ENCODE measurements around the gene CIDEC. TPM values are rescaled to one million over a fixed set of nuclear protein-coding genes. Genes with fewer than 3 reads are reported as not detected.
A peak's percentile ranks its signal among the peaks of the same experiment; 100 is the strongest.

The CIDEC gene
- total and polyA plus RNA-seq, 2 of the 13 experiments (the other 11 are each of a cell fraction or from before 2014, with no cell fraction given) = 2.5 to 10.4 TPM

GRCh38 chr3:9898467-9899241, 18.6 kb upstream of the CIDEC start (continued):
- peak; percentile 23; the same call in 1 of the 2 replicates for TF ChIP-seq SAP130 (CRISPR knock-in tag; IDR thresholded peaks at IDR 0.05; ENCODE audit: low read depth)
- TF ChIP-seq FOXP4 (CRISPR knock-in tag; IDR thresholded peaks at IDR 0.05) = no peak
- no peak; the same call in 1 of the 2 replicates for TF ChIP-seq ZBTB8A (CRISPR knock-in tag; IDR thresholded peaks at IDR 0.05; ENCODE audit: borderline replicate concordance, low read depth)
- TF ChIP-seq RFXANK (CRISPR knock-in tag; IDR thresholded peaks at IDR 0.05) = no peak
- TF ChIP-seq CENPBD1 (CRISPR knock-in tag; IDR thresholded peaks at IDR 0.05; ENCODE audit: borderline replicate concordance, low read depth) = no peak
- TF ChIP-seq ZNF609 (CRISPR knock-in tag; IDR thresholded peaks at IDR 0.05; ENCODE audit: borderline replicate concordance) = no peak
- peak; percentile 13; the same call in 1 of the 2 replicates for TF ChIP-seq ZNF274 (CRISPR knock-in tag; IDR thresholded peaks at IDR 0.05)
- no peak for TF ChIP-seq SYNCRIP (IDR thresholded peaks at IDR 0.05; ENCODE audit: insufficient read depth, low read depth, low read length)
- TF ChIP-seq ZNF563 (CRISPR knock-in tag; IDR thresholded peaks at IDR 0.05) = no peak
- no peak for TF ChIP-seq ZNF260 (CRISPR knock-in tag; IDR thresholded peaks at IDR 0.05; ENCODE audit: borderline replicate concordance, low read depth)
- no peak for TF ChIP-seq STAT5B (CRISPR knock-in tag; IDR thresholded peaks at IDR 0.05)
- 0 out of 2 replicates have a peak, but pooled peaks have one; percentile 51 for TF ChIP-seq ZNF280B (CRISPR knock-in tag; IDR thresholded peaks at IDR 0.05; ENCODE audit: borderline replicate concordance)
- no peak; the same call in 1 of the 2 replicates for TF ChIP-seq KDM3A (CRISPR knock-in tag; IDR thresholded peaks at IDR 0.05; ENCODE audit: low read depth)
- TF ChIP-seq CERS6 (CRISPR knock-in tag; IDR thresholded peaks at IDR 0.05) = no peak
- TF ChIP-seq ZNF746 (CRISPR knock-in tag; IDR thresholded peaks at IDR 0.05) = peak; percentile 95
- TF ChIP-seq FOXM1 (CRISPR knock-in tag; IDR thresholded peaks at IDR 0.05) = no peak
- peak; percentile 28; the same call in 1 of the 2 replicates for TF ChIP-seq ZNF34 (CRISPR knock-in tag; IDR thresholded peaks at IDR 0.05; ENCODE audit: borderline replicate concordance)
- TF ChIP-seq POLR2AphosphoS5 (IDR thresholded peaks at IDR 0.05; ENCODE audit: low read depth, low read length) = peak; percentile 44; the same call in 1 of the 2 replicates
- no peak for TF ChIP-seq ATF7 (IDR thresholded peaks at IDR 0.05)
- no peak for TF ChIP-seq ATF7 (CRISPR knock-in tag; IDR thresholded peaks at IDR 0.05)

All from HepG2 (cell line).